GM19025 (cell line): ENCODE measurements around the gene CXCL11.
"Not testable (repeated sequence)": the region's sequence is repeated elsewhere in the genome, so short reads cannot be mapped to it uniquely, and the experiment has no call there.

Source experiments
- ATAC-seq: cut with Tn5 transposase; IDR thresholded peaks from one replicate; pipeline ENCODE4 v1.9.1; 2021; ENCODE audit warnings: mild to moderate bottlenecking, low read depth, moderate library complexity; ENCODE audit not compliant: unreplicated experiment

CXCL11 gene

DNA sequence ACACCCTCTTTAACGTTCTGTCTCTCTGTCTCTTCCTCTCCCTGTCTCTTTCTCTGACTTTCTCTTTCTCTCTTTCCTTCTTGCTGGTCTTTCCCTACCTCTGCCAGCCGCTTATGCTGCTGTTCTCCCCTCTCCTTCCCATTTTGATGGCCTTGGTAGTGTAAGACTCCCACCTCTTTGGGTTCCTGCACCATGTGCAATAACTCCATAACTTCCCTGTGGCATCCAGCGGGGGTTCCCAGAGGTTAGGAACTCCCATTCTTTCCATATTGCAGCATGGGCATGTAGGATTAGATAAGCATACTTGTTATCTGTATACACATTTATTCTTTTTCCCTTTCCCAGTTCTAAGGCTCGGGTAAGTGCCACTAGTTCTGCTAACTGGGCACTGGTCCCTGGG is 8.8 kb upstream of the CXCL11 start:
- not testable (repeated sequence) for ATAC-seq

DNA sequence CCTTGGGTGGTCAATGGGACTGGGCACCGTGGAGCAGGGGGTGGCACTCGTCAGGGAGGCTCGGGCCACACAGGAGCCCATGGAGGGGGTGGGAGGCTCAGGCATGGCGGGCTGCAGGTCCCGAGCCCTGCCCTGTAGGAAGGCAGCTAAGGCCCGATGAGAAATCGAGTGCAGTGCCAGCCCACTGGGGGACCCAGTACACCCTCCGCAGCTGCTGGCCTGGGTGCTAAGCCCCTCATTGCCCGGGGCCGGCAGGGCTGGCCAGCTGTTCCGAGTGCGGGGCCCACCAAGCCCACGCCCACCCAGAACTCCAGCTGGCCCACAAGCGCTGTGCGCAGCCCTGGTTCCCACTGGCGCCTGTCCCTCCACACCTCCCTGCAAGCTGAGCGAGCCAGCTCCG is 7.4 kb upstream of the CXCL11 start:
- ATAC-seq: not testable (repeated sequence)

DNA sequence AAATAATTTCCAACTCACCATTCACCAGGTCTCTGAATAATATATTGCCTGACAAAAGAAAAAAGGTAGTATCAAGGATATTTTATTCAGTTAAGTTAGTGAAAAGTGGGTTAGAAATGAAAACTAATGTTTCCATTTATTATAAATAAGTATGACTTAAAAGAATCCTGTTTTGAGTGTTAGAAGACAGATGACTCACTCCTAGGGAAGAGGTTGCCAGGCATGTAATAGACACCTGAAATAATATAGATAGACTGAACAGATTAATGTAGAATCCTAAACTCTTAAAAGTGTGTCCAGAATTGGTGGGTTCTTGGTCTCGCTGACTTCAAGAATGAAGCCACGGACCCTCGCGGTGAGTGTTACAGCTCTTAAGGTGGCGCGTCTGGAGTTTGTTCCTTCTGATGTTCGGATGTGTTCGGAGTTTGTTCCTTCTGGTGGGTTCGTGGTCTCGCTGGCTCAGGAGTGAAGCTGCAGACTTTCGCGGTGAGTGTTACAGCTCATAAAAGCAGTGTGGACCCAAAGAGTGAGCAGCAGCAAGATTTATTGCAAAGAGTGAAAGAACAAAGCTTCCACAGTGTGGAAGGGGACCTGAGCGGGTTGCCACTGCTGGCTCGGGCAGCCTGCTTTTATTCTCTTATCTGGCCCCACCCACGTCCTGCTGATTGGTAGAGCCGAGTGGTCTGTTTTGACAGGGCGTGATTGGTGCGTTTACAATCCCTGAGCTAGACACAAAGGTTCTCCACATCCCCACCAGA is 6.5 kb upstream of the CXCL11 start:
- not testable (repeated sequence) for ATAC-seq

DNA sequence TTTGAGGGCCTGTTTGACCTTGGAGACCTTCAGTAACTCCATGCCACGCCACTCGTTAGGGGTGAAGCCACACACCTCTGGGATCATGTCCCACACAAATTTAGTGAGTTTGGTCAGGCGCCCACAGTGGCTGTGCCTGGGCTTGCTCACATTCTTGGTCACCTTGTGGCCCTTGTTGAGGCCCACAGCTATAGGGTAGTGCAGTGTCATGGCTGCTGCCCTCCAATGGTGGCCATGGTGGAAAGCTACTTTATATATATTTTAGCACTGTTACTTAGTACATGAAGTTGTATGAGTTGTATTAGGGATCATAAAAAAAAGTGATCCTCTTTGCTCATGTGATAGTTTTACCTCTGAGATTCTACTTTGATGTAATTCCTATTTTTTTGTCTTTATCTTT is 985 bp upstream of the CXCL11 start:
- ATAC-seq: no peak

DNA sequence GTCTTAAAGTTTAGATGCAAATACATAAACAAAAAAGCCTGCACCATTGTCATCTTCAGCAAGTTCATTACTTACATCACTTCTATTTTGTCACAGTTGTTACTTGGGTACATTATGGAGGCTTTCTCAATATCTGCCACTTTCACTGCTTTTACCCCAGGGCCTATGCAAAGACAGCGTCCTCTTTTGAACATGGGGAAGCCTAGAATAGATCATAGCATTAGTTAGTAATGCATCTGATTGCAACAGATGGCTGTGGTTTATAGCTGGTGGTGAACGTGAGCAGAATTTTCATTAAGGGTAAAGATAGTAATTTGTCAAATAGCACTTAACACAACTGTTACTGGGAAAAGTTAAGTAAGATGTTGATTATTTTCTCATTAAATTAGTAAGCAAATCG is 729 bp downstream of the CXCL11 start:
- ATAC-seq: no peak

DNA sequence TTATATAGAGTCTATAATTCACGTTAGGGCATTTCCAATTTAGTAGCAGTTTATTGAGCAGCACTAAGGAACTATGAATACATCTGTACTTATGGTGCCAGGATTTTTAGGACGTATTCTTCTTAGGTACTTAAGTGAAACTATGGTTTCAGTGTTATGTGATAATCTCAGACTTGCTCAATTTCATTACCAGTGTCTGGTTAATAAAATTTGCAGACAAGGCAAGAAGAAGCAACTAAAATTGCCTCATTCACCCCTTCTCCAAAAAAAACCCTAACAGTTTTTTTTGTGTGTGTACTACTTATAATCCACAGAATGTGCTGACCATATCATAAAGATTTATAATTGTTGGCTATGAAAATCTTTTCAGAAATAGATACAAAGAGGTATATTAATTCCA is 6.6 kb downstream of the CXCL11 start:
- ATAC-seq: no peak

DNA sequence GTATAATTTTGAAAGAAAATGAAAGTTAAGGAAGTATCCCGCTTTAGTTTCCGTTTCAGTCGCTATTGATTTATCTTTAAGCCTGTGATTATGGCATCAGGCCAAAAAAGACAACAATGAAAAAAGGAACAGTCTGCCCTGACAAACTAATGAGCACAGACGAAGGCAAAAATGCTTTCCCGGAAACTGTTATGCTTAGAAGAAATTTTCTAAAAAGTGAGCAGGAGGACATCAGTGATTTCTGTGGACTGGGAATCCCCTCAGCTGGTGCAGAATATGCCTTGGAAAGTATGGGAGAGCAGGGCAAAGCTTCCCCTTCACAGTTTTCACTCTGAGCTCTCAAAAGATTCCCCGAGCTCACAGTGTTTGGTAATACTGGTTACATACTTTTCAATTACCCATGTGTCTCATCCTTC is 7.5 kb downstream of the CXCL11 start:
- ATAC-seq: no peak

DNA sequence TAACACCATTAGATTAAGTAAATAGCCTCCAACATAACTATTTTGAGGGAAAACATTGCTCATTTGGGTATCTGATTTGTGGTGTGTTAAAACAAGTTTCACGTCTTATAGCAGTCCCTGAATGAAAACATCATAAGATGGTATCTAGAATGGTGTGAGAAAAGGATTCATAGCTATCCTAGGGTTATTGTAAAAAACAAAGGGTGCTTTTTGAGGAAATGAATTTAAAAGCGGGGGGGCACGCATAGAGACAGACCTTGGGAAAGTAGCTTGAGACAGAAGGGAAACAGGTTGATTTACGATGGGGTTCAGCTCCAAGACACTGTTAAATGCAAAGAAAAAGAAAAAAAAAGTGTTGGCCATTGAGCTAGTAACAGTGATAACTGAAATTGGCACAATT is 11.8 kb downstream of the CXCL11 start:
- no peak for ATAC-seq

DNA sequence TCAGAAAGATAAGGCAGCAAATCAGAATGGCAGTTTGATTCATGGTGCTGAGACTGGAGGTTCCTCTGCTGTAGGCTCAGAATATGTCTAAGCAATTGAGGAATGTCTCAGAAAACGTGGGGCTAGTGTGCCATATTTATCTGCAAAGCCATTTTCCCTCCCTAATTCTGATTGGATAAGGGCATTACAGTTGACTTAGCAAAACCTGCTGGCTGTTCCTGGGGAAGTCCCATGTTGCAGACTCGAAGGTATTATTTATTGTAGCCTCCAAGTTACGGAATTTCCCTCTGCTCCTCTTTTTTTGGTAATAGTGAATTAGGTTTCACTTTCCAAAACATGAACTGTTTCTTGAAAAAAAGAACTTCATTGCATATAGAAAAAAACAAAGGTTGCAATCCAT is 12.5 kb downstream of the CXCL11 start, which contains the start of gene CXCL10:
Gene CXCL10, minus strand, starts transcription at position 109 of the 400 bp plus-strand sequence. Its CDS starts 66 bp downstream, at position 43.
- no peak for ATAC-seq

DNA sequence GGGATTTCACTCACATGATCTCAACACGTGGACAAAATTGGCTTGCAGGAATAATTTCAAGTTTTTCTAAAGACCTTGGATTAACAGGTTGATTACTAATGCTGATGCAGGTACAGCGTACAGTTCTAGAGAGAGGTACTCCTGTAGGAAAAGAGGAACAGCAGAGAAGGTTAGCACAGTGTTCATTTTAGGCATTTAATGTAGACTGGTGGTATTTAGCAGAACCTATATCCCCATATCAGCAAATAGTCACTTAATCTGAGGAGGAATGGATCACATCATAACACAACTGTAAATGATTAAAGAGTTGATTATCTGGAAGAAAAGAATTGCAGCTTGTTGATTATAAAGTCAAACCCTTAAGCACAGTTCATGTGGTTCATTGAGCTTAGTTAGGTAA is 13.2 kb downstream of the CXCL11 start:
- no peak for ATAC-seq

DNA sequence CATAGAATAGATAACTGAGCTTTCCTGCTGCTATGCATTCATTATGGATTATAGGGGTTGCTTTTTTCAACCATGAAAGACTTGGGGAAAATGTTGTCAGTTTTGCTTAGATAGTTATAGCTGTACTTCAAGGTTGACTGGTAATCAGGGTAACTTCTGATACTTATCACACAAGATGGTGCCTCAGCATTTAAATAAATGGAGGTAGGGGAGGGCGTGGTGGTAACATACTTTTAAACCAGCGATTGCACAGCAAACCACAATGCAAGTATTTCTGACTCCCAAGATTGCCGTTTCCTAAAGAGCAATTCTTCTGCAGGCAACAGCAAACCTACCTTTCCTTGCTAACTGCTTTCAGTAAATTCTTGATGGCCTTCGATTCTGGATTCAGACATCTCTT is 13.8 kb downstream of the CXCL11 start:
- ATAC-seq: no peak

DNA sequence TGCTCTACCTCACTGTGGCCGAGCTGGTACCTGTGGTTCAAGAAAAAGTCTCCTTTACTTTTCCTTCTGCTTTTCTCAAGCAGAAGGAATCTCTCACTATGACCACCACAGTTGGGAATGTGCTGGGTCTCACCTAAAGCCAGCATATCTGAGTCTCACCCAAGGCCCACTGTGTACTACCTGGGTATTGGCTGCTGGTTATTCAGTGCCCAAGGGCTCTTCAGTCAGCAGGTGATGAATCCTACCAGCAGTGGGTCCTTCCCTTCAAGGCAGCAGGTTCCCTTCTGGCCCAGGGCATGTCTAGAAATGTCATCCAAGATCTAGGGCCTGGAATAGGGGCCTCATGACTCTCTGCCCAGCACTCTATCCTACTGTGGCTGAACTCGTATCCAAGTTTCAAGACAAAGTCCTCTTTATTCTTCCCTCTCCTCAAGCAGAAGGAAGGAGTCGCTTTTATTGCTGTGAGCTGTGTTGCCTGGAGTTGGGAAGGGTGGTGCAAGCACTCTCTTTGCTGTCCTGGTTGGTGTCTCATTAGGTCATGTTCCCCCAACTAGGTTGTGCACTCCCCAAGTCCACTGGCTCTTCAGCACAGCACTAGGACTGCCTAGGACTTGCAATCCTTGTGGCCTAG is 18.7 kb downstream of the CXCL11 start:
- no peak for ATAC-seq

DNA sequence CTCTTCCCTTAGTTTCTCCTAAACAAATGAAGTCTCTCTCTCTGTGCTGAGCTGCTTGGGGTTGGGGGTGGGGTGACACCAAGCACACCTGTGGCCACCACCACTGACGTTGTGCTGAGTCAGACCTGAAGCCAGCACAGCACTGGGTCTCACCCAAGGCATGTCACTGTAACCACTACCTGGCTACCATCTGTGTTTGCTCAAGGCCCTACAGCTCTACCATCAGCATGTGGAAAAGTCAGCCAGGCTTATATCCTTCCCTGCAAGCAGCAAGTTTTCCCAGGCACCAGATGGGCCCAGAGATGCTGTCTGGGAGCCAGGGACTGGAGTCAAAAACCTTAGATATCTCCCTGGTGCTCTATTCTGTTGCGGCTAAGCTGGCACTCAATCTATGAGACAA is 19.5 kb downstream of the CXCL11 start:
- ATAC-seq: peak; percentile 55

DNA sequence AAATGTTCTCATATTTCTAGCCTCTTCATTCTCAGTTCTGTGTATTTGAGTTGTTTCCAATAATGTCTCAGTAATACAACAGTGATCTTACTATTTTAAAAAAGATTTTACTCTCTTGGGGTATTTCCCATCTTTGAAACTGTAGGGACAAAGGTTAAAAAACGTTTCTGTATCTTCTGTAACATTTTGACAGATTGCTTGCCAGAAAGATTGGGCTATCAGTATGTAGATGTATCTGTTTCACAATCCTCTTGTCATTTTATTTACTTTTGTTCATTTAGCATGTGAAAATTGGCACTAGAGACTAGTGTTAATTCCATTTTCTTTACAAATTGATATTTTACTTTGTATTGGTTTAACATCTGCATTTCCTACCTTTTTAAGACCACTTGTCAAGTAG is 22.3 kb downstream of the CXCL11 start:
- ATAC-seq: no peak

DNA sequence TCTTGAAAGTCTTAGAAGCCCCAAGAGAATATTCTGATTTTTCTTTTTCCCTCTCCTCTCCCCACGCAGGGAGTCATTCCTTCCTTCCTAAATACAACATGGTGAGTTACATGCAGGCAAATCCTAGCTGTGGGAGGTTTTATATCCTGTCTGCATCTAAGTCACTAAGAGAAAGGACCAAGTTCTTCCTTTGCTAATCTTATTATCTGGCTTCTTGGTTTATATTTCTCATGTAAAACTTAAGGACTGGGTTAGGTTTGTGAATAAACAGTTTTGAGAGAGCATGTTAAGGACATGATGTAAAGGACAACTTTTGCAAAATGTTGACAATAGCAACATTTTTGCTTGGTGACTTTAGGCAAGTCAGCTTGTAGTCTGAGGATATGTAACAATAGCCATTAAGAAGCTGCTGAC is 23.5 kb downstream of the CXCL11 start:
- ATAC-seq: no peak

DNA sequence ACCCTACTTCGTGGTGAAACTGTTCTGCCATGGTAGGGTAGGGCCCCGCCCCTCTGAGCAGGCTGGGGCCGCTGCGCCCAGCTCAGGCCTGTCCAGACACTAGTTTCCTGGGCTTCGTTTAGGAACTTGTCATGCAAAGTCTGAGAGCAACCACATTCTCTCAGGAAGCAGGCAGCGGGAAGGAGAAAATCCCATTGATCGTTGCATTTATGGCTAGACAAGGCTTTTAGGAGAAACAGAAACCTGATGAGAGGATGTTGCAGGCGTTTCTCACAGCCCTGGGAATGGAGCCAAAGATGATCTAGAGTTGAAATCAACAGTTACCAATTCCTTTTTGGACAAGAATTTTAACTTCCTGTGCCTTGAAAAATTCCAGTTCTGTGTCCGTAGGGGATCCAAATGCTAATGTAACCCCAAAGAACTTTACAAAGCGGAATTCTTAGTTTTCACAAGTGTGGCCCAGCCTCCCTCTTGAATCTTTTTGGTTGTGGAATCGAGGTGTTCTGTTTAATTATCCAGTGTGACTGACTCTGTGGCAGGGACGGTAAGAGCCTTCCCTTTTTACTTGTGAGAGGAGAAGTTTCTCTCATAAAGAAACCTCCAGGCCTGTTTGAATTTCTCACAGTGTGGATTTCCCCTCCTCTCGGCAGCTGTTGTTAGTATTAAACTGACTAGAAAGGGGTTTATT is 24.0 kb downstream of the CXCL11 start:
- peak; percentile 72 for ATAC-seq

DNA sequence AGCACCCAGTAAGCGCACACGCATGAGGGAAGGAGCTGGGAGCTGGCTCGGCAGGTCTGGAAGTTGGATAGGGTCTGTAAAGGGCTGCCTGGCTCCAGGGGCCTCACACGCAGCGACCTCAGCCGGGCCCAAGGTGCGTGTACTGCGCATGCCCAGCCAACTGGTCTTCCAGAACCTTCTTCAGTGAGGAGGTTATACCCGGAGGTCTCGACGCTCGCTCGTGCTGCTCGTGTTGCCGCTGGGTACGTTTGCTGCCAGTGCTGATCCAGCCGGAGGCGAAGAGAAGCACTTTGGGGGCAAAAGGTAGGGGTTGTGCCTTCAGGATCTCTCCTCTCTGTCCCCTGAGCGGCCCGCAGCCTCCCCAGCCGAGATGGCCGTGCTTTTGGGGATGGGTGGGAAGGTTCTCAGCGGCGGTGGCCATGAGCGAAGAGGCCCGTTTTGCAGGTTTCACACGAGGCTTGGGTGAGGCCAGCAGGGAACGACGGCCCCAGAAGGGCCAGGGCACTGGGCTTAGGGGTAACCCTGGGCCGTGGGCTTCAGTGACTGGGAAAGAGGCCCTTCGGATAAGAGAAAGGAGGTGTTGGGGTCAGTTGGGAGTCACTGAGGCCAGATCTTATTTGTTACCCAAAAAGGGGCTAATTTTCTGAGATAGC is 24.7 kb downstream of the CXCL11 start:
- ATAC-seq: no peak

DNA sequence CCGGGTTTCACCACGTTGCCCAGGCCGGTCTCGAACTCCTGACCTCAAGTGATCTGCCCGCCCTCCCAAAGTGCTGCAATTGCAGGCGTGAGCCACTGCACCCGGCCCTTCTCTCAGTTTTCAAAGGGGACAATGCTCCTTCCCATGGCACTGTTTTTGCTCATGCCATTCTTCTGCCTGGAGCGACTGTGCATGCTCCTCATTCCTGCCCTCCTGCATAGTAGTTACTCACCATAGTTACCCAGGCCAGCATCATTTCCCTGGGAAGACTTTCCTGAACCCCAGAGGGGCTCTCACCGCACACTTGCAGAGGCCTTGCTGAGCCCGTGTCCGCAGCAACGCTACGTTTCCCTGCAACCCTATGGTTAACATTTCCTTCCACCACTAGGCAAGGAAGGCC is 25.3 kb downstream of the CXCL11 start:
- no peak for ATAC-seq

DNA sequence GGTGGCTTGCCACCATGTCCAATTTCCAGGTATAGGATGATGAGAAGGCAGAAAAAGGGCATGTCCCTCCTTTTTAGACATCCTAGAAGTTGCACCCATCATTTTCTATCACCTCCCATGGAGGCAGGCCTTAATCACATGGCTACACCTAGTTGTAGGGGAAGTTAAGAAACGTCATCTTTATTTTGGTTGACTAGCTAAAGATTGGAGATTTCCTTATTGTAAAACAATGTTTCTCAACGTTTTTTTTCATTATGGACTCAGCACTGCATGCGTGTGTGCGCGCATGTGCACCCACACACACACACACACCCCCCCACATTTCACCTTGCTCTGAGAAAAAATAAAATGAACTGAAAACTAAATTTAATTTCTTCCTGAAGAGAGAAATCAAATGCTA is 26.6 kb downstream of the CXCL11 start:
- ATAC-seq: no peak

DNA sequence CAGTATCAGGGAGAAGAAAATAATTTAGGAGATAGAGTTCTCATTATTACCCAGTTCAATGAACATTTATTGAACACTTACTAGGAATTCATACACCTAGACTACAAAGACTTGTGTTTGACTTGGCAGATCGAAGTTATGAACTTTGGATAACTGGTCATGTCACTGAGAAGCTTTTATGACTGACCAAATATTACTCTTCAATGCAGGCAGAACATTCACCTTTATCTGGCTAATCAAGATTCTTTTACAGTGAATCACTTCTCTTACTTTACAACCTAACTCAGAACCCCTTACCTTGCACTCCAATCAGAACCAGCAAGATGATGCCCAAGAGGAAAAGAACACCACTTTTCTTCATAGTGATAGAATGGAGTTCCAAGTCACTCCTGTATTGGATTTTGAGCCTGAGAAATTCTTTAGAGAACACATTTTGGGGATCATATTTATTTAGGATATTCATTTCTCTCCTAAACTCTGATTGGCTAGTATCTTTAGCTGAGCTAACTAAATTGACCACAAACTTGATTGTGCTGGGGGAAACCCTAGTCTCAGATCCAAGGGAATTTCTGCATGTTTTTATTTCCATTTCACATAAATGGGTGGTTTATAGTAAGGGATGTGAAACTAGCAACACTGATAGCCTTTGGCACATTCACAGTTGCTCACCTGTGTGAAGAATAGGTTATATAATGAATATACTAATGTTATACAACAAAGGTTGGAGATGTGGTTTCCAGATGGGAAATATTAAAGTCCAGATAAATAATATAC is 28.6 kb downstream of the CXCL11 start, which contains the start of gene CXCL9:
Gene CXCL9, minus strand, starts transcription at position 421 of the 774 bp plus-strand sequence. Its CDS starts 60 bp downstream, at position 361.
- ATAC-seq: no peak
